Measurements from ENCODE around the gene USP4.

Gene USP4

GRCh38 chr3:49295489-49296058 is 44.3 kb downstream of the USP4 start:
- DNase-seq (ENCODE audit: low read depth in 2 of 2), result peak in 1 of 2 donors; percentile 12

- DNase-seq (ENCODE audit: low read depth in 2 of 2), result no peak
Measured at GRCh38 chr3:49294343-49294742, 45.5 kb downstream of the USP4 start.

- DNase-seq (ENCODE audit: low read depth in 2 of 2), result no peak
Measured at GRCh38 chr3:49283997-49284396, 55.9 kb downstream of the USP4 start.

GRCh38 chr3:49279376-49279775 is 60.5 kb downstream of the USP4 start:
- no peak for DNase-seq (ENCODE audit: low read depth in 2 of 2)

- no peak for DNase-seq (ENCODE audit: low read depth in 2 of 2)
Measured at GRCh38 chr3:49278548-49278947, 61.3 kb downstream of the USP4 start.

GRCh38 chr3:49277383-49277775 is 62.5 kb downstream of the USP4 start:
- no peak for DNase-seq (ENCODE audit: low read depth in 2 of 2)

- DNase-seq (ENCODE audit: low read depth in 2 of 2), result peak; percentile 13 to 56
Measured at GRCh38 chr3:49276475-49277382, 63.1 kb downstream of the USP4 start, which contains the start of gene C3orf62. Gene C3orf62 (minus strand): TSS chr3:49277232. CDS start chr3:49276872, 360 bp downstream.

GRCh38 chr3:49273825-49274532 is 65.9 kb downstream of the USP4 start:
- DNase-seq (ENCODE audit: low read depth in 2 of 2), result no peak

- DNase-seq (ENCODE audit: low read depth in 2 of 2), result no peak
Measured at GRCh38 chr3:49271047-49271446, 68.8 kb downstream of the USP4 start.

- DNase-seq (ENCODE audit: low read depth in 2 of 2), result no peak
Measured at GRCh38 chr3:49270156-49270500, 69.7 kb downstream of the USP4 start.

- DNase-seq (ENCODE audit: low read depth in 2 of 2), result no peak
Measured at GRCh38 chr3:49269443-49270155, 70.3 kb downstream of the USP4 start.

GRCh38 chr3:49266410-49267095 is 73.3 kb downstream of the USP4 start:
- no peak for DNase-seq (ENCODE audit: low read depth in 2 of 2)

GRCh38 chr3:49265661-49266386 is 74.0 kb downstream of the USP4 start:
- no peak for DNase-seq (ENCODE audit: low read depth in 2 of 2)

GRCh38 chr3:49263159-49263889 is 76.5 kb downstream of the USP4 start:
- no peak for DNase-seq (ENCODE audit: low read depth in 2 of 2)

GRCh38 chr3:49260806-49261324 is 79.0 kb downstream of the USP4 start:
- DNase-seq (ENCODE audit: low read depth in 2 of 2), result no peak

- no peak for DNase-seq (ENCODE audit: low read depth in 2 of 2)
Measured at GRCh38 chr3:49257187-49257586, 82.7 kb downstream of the USP4 start.

GRCh38 chr3:49255718-49256511 is 83.9 kb downstream of the USP4 start:
- DNase-seq (ENCODE audit: low read depth in 2 of 2), result no peak

- no peak for DNase-seq (ENCODE audit: low read depth in 2 of 2)
Measured at GRCh38 chr3:49255112-49255511, 84.7 kb downstream of the USP4 start.

GRCh38 chr3:49253512-49253911 is 86.3 kb downstream of the USP4 start:
- no peak for DNase-seq (ENCODE audit: low read depth in 2 of 2)

Measured in stimulated activated CD4-positive, alpha-beta T cell treated with anti-CD3 and anti-CD28 coated beads, Interleukin-1b, Interleukin-23, amount 100 ng/mL, for 1 hour (primary cell).